Common myeloid progenitor, CD34-positive (primary cell): ENCODE measurements around the gene TRIM66.

Experiments
- CTCF ChIA-PET: fragments of 350-600 bp; sonication (Branson Sonifier 250); formaldehyde crosslinking; loops from one replicate; lab custom pipeline; 2021; ENCODE audit warnings: antibody characterized with exemption; lab: Charles Lee
- POLR2A ChIA-PET: fragments of 350-600 bp; sonication (Branson Sonifier 250); formaldehyde crosslinking; loops from one replicate; lab custom pipeline; 2021; ENCODE audit warnings: antibody characterized with exemption; lab: Charles Lee
- DNase-seq, 3 donors: peaks; one replicate each; pipeline versions ENCODE4 v3.0.0 to v3.0.0-alpha.2; 2013
- H3K27ac ChIP-seq, 2 experiments: 1 replicate in 1 of 2; 2 replicates in 1 of 2; pipeline ENCODE4 v1.7.0; 2013; ENCODE audit warnings: inconsistent platforms in 2 of 2, low read length in 2 of 2, mild to moderate bottlenecking in 2 of 2, low read depth in 1 of 2, moderate library complexity in 1 of 2; ENCODE audit not compliant: severe bottlenecking in 2 of 2, insufficient read depth in 1 of 2, poor library complexity in 1 of 2
- H3K27me3 ChIP-seq, 5 experiments: replicated peaks in 2 of 5; 1 replicate in 3 of 5; 2 replicates in 2 of 5; pipeline versions ENCODE4 v1.6.1 to v1.7.0; 2013; ENCODE audit warnings: low read length in 4 of 5, mild to moderate bottlenecking in 2 of 5, moderate library complexity in 2 of 5, inconsistent platforms in 1 of 5; ENCODE audit not compliant: insufficient read depth in 5 of 5, control insufficient read depth in 4 of 5
- H3K36me3 ChIP-seq, 4 experiments: 1 replicate in 2 of 4; 2 replicates in 2 of 4; pipeline versions ENCODE4 v1.6.1 to v1.7.0; 2013; ENCODE audit warnings: low read length in 3 of 4, control low read depth in 1 of 4, mild to moderate bottlenecking in 1 of 4; ENCODE audit not compliant: control insufficient read depth in 4 of 4, insufficient read depth in 4 of 4
- H3K4me1 ChIP-seq, 4 experiments: 1 replicate in 3 of 4; 2 replicates in 1 of 4; pipeline versions ENCODE4 v1.6.1 to v1.7.1; 2013; ENCODE audit warnings: low read length in 3 of 4, mild to moderate bottlenecking in 3 of 4, control low read depth in 1 of 4, inconsistent platforms in 1 of 4, moderate library complexity in 1 of 4; ENCODE audit not compliant: control insufficient read depth in 4 of 4, insufficient read depth in 4 of 4; ENCODE audit errors: control extremely low read depth in 1 of 4
- H3K4me3 ChIP-seq, 7 experiments: 1 replicate in 4 of 7; 2 replicates in 3 of 7; pipeline versions ENCODE4 v1.5.1 to v1.7.0; 2013; ENCODE audit warnings: mild to moderate bottlenecking in 7 of 7, low read length in 6 of 7, moderate library complexity in 6 of 7, inconsistent platforms in 2 of 7, low read depth in 2 of 7, control low read depth in 1 of 7; ENCODE audit not compliant: insufficient read depth in 4 of 7, control insufficient read depth in 1 of 7; ENCODE audit errors: extremely low read depth in 1 of 7
- H3K9me3 ChIP-seq, 5 experiments: 1 replicate in 4 of 5; 2 replicates in 1 of 5; pipeline versions ENCODE4 v1.6.1 to v1.7.1; 2013; ENCODE audit warnings: low read length in 4 of 5, mild to moderate bottlenecking in 2 of 5, inconsistent platforms in 1 of 5, low read depth in 1 of 5, moderate library complexity in 1 of 5; ENCODE audit not compliant: control insufficient read depth in 4 of 5, insufficient read depth in 2 of 5; ENCODE audit errors: control extremely low read depth in 1 of 5
- WGBS: methylation state at CpG from one replicate; pipeline ENCODE4 v1.1.5; 2013; ENCODE audit not compliant: insufficient coverage; 5-methylcytosine and 5-hydroxymethylcytosine counted together

Gene TRIM66

DNA sequence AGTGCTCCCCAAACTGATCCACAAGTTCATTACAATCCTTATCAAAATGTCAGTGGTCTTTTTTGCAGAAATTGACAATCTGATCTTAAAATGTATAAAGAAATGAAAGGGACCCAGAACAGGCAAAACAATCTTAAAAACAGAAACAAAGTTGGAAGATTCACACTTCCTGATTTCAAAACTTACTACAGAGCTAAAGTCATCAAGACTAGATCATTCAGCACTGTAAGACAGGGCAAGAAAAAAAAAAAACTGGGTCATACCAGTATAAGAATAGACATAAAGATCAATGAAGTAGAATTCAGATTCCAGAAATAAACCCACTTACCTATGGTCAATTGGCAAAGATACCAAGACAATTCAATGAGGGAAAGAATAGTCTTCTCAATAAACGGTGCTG lies 84.0 kb downstream of the TRIM66 start:
- POLR2A ChIA-PET: no interaction called here
- no peak for DNase-seq

DNA sequence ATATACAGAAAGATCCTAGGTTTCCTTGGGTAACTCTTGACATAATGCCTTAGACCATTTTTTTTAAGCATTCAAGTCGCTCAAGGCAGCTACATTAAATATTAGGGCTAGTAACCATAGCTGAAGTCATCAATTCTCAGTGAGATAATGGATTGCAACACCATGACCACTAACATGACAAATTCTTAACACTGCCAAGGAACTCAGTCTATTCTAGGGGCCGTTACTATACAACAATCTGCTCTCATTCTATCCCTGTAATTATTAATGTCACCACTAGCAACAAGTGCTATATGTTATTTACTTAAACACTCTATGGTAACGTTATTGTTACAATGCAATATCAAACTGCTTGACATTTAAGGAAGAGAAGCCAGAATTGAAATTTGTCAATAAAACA lies 85.3 kb downstream of the TRIM66 start:
- H3K4me3 ChIP-seq: no peak overlapping the region
- no peak overlapping the region for H3K27ac ChIP-seq
- H3K36me3 ChIP-seq: no peaks in the 10 kb centered on the region
- no peaks in the 10 kb centered on the region for H3K27me3 ChIP-seq
- peak in 2 of 3 donors; percentile 36 to 70 for DNase-seq
- no peaks in the 10 kb centered on the region for H3K9me3 ChIP-seq
- ChIA-PET POLR2A (no interaction called here), CTCF (interaction anchor here (0.6 kb wide), 1 partner anchor 10 kb away, joined by 3 read pairs; no protein-coding TSS in a partner anchor)
- H3K4me1 ChIP-seq: peaks cover 0 to 18% (median 12%) of the 10 kb centered on the region in 4 experiments
- WGBS: 100% methylated on average over 1 of the region's 3 CpGs

More for the DNA sequence above, 84.0 kb downstream of the TRIM66 start:
- Histone ChIP-seq H3K27me3 (no peaks in the 10 kb centered on the region), H3K27ac (no peak overlapping the region), H3K4me1 (peaks cover 0 to 13% (median 9%) of the 10 kb centered on the region in 4 experiments), H3K4me3 (no peak overlapping the region), H3K36me3 (no peaks in the 10 kb centered on the region), H3K9me3 (no peaks in the 10 kb centered on the region)
- WGBS: no CpG with 5 or more reads among the region's 1 CpG
- CTCF ChIA-PET: interaction anchor here (0.9 to 1.0 kb wide), 2 partner anchors 9 to 14 kb away, joined by 3 to 6 read pairs; no protein-coding TSS in a partner anchor

DNA sequence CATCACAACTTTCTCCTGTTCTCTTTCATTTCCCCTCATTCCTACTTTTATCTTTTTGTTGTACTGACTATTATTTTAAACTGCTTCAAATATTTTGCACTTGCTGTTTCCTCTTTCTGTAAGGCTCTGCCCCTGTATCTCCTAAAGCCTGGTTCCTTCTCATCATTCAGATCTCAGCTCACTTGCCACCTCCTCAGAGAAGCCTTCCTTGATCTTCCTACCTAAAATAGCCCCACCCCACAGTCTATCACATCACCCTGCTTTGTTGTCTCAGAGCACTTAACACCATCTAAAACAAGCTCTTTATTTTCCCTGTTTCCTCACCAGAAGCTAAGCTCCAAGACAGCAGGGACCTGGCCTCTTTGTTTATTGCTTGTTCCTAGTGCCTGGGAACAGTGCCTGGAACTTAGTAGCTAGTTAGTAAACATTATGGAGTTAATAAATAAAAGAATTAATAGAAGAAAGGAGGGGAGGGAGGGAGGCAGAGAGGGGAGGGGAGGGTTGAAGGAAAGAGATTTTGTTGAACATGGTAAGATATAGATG lies 85.9 kb downstream of the TRIM66 start:
- CTCF ChIA-PET: interaction anchor here (0.6 kb wide), 1 partner anchor 10 kb away, joined by 3 read pairs; no protein-coding TSS in a partner anchor
- Histone ChIP-seq H3K4me1 (peaks cover 0 to 18% (median 12%) of the 10 kb centered on the region in 4 experiments), H3K27ac (no peak overlapping the region), H3K9me3 (no peaks in the 10 kb centered on the region), H3K4me3 (no peak overlapping the region), H3K36me3 (no peaks in the 10 kb centered on the region), H3K27me3 (no peaks in the 10 kb centered on the region)
- POLR2A ChIA-PET: no interaction called here
- no peak for DNase-seq

DNA sequence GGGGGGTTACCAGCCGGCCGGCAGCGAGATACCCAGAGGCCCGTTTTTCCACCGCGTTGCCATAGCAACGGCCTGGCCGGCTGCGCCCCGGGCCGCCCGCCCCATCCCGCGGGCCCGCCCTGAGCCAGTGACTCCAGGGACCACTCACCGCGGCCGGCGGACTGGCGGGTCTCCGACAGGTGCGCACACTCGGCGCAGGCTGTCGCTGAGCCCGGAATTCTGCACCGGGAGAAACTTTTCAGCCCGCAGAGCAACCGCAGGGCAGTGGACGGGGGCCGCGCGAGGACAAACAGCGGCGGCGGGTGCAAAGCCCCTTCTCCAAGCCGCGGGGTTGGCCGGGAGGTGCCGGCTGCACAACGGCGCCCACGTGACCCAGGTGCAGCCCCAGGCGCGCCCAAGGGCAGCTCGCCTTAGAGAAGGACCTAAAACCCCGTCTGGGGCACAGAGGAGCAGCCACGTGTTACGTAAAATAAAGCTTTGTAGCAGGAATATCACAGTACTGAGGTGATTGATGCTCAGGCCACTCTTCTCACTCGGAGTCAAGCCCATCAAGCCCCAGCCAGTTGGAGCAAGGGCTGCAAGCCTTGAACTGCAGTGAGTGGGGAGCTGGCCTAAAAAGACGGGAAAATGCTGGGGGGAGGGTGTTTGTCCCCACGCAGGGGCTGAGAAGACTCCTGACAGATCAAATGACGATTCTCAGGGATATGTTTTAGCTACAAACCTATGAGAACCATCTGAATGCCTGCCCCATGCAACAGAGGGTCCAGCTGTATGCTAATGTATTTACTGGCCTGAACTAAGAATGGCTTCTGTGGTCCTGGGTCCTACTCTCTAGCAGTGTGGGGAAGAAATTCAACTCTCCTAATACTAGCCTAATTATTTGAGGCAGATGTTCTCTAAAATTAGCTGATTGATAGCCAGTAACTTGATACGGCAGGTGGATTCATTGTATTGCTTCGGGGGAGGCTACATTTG lies 88.2 kb downstream of the TRIM66 start, which contains the start of gene STK33:
TSS of gene STK33 (minus strand) at position 294 of the 975 bp plus-strand sequence. CDS start 119,323 bp downstream, outside the sequence.
- DNase-seq: peak; percentile 60 to 82 (median 70)
- Histone ChIP-seq H3K9me3 (no peaks in the 10 kb centered on the region), H3K4me3 (peak within 1 kb of the TSS; percentile 55 to 87 (median 79)), H3K4me1 (peaks cover 0 to 18% (median 12%) of the 10 kb centered on the region in 4 experiments), H3K27ac (no peak within 1 kb of the TSS), H3K36me3 (no peaks in the 10 kb centered on the region), H3K27me3 (no peaks in the 10 kb centered on the region)
- CTCF ChIA-PET: interaction anchor here (0.6 kb wide), 1 partner anchor 607 kb away, joined by 3 read pairs; the partner anchor contains the start of gene EIF3F
- WGBS: 4% methylated on average over 55 of the region's 55 CpGs
- POLR2A ChIA-PET: no interaction called here

DNA sequence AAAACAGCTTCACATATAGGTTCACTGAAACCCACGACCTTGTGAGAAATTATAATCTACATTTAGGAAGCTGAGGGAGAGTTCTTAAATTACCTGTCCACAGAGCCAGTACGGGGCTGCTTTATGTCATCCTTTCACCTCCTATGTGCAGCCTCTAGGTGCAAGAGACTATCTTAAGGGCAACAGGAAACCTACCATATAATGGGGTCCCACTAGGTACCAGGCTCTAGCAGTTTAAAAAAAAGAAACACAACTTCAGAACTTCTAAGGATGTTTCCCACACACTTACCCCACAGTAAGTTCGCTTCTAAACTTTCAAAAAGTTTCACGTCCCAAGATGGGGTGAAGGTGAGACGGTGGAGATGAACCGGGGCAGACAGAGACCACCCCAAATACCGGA lies 89.0 kb downstream of the TRIM66 start:
- H3K36me3 ChIP-seq: no peaks in the 10 kb centered on the region
- WGBS: 12% methylated on average over 6 of the region's 7 CpGs
- H3K27me3 ChIP-seq: no peaks in the 10 kb centered on the region
- CTCF ChIA-PET: no interaction called here
- H3K9me3 ChIP-seq: no peaks in the 10 kb centered on the region
- H3K27ac ChIP-seq: no peak overlapping the region
- DNase-seq: no peak
- H3K4me3 ChIP-seq: peak overlapping the region; percentile 55 to 87 (median 79)
- POLR2A ChIA-PET: interaction anchor here (0.5 kb wide), 1 partner anchor 385 kb away, joined by 3 read pairs; no protein-coding TSS in a partner anchor
- H3K4me1 ChIP-seq: peaks cover 0 to 18% (median 12%) of the 10 kb centered on the region in 4 experiments

DNA sequence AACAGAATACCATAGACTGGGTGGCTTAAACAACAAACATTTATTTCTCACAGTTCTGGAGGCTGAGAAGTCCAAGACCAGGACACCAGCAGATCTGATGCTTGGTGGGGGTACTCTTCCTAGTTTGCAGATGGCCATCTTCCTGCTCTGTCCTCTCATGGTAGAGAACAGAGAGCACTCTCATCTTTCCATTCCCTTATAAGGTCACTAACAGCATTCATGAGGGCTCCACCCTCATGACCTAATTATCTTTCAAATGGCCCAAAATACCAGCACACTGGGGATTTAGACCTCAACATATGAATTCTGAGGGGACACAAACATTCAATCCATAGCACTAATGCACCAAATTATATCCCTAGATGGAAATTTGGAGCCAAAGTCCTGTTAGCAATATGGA lies 94.5 kb downstream of the TRIM66 start:
- DNase-seq: no peak
- Histone ChIP-seq H3K4me3 (no peak overlapping the region), H3K27ac (no peak overlapping the region), H3K27me3 (no peaks in the 10 kb centered on the region), H3K9me3 (peaks cover 0 to 6% (median 0%) of the 10 kb centered on the region in 5 experiments), H3K4me1 (peaks cover 0 to 5% (median 0%) of the 10 kb centered on the region in 4 experiments), H3K36me3 (no peaks in the 10 kb centered on the region)
- CTCF ChIA-PET: no interaction called here
- POLR2A ChIA-PET: no interaction called here
